AG09309 (cell line): ENCODE measurements around the gene CAMTA2.

Experiments
- DNase-seq: peaks from one replicate; pipeline ENCODE4 v3.0.0-alpha.2; 2010; ENCODE audit warnings: low read depth
- H3K4me3 ChIP-seq: 2 replicates; pipeline ENCODE4 v1.5.1; 2011; ENCODE audit warnings: mild to moderate bottlenecking, low read depth, low read length, moderate library complexity; ENCODE audit not compliant: control insufficient read depth
- CTCF ChIP-seq: IDR thresholded peaks from 2 replicates; pipeline ENCODE4 v1.5.1; 2011; ENCODE audit warnings: mild to moderate bottlenecking, low read depth, low read length, inconsistent platforms; ENCODE audit not compliant: insufficient read depth, control insufficient read depth; ENCODE audit errors: missing control alignments

CAMTA2 gene

GRCh38 chr17:4986951-4987766 is at the start of gene CAMTA2:
CAMTA2 (minus strand) TSS chr17:4987675; CDS start chr17:4986222, 1,453 bp downstream.
- no peak for DNase-seq
- peak; percentile 49 for TF ChIP-seq CTCF
- H3K4me3 ChIP-seq = peak within 1 kb of the TSS; percentile 89

- H3K4me3 ChIP-seq = peak within 1 kb of the TSS; percentile 11
- no peak for TF ChIP-seq CTCF
- no peak for DNase-seq
Measured at GRCh38 chr17:5035315-5035714, 47.8 kb upstream of the CAMTA2 start, which contains the start of gene SLC52A1. SLC52A1 (minus strand) TSS chr17:5035426; CDS start chr17:5034606, 820 bp downstream.

GRCh38 chr17:5034651-5035050 is 47.2 kb upstream of the CAMTA2 start:
- TF ChIP-seq CTCF = no peak
- no peak overlapping the region for H3K4me3 ChIP-seq
- no peak for DNase-seq

- no peak for TF ChIP-seq CTCF
- H3K4me3 ChIP-seq = no peak overlapping the region
- no peak for DNase-seq
Measured at GRCh38 chr17:5034063-5034462, 46.6 kb upstream of the CAMTA2 start.

- TF ChIP-seq CTCF = no peak
- no peak overlapping the region for H3K4me3 ChIP-seq
- no peak for DNase-seq
Measured at GRCh38 chr17:5033352-5034015, 46.0 kb upstream of the CAMTA2 start.

GRCh38 chr17:5032865-5033264 is 45.4 kb upstream of the CAMTA2 start:
- H3K4me3 ChIP-seq = no peak overlapping the region
- TF ChIP-seq CTCF = no peak
- DNase-seq = no peak
